Measurements from ENCODE around the gene MPIG6B. TPM values are rescaled to one million over a fixed set of nuclear protein-coding genes. Genes with fewer than 3 reads are reported as not detected.

MPIG6B gene
- total and polyA plus RNA-seq, 7 experiments from 2014 or later, result 0.12 to 4.7 (median 0.64) TPM

DNA sequence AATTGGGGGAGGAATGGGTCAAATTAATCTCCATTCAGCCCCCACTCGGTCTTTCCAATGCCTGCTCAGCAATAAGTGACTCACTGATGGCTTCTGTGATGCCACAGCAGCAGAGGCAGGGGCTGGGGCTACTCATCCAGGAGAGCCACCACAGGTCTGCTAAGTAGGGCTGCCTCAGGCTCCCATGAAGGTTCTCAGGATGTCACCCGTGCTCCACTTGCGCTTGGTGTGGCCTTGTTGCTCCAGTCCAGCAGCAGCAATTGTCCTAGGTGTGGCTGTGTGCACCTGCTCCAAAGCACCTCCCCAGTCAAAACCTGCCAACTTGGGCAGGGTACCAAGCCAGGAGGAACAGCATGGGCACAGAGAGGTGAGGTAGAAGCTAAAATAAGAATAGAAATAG lies 1.0 kb upstream of the MPIG6B start:
- H3K4me3 ChIP-seq (ENCODE audit: low read length), result no peak overlapping the region
- Mint-ChIP-seq H3K4me1 (peaks cover 20 to 31% (median 26%) of the 10 kb centered on the region in 7 donors), H3K27me3 (peaks cover 0 to 6% (median 0%) of the 10 kb centered on the region in 5 donors), H3K4me3 (no peak overlapping the region), H3K9me3 (no peaks in the 10 kb centered on the region), H3K36me3 (peaks cover 0 to 8% (median 0%) of the 10 kb centered on the region in 5 donors), H3K27ac (no peak overlapping the region)
- ChIA-PET POLR2A (no interaction called here), CTCF (interaction anchor here (0.6 kb wide), 1 partner anchor 532 kb away, joined by 4 read pairs; no protein-coding TSS in a partner anchor)
- no peaks in the 10 kb centered on the region for H3K27me3 ChIP-seq (ENCODE audit: control insufficient read depth in 2 of 2, insufficient read depth in 2 of 2, low read length in 2 of 2)
- DNase-seq (no peak), ATAC-seq (no peak)
- H3K9me3 ChIP-seq (ENCODE audit: control insufficient read depth in 2 of 3, low read length in 3 of 3), result no peaks in the 10 kb centered on the region
- H3K4me1 ChIP-seq (ENCODE audit: control insufficient read depth in 2 of 2, insufficient read depth in 2 of 2, low read length in 2 of 2), result peaks cover 0 to 2% of the 10 kb centered on the region in 2 donors
- intact Hi-C loops (cut with micrococcal nuclease), result no loop called here
- H3K36me3 ChIP-seq (ENCODE audit: control insufficient read depth in 2 of 3, insufficient read depth in 3 of 3, low read length in 3 of 3), result no peaks in the 10 kb centered on the region
- no peak overlapping the region for H3K27ac ChIP-seq (ENCODE audit: low read depth, low read length)

DNA sequence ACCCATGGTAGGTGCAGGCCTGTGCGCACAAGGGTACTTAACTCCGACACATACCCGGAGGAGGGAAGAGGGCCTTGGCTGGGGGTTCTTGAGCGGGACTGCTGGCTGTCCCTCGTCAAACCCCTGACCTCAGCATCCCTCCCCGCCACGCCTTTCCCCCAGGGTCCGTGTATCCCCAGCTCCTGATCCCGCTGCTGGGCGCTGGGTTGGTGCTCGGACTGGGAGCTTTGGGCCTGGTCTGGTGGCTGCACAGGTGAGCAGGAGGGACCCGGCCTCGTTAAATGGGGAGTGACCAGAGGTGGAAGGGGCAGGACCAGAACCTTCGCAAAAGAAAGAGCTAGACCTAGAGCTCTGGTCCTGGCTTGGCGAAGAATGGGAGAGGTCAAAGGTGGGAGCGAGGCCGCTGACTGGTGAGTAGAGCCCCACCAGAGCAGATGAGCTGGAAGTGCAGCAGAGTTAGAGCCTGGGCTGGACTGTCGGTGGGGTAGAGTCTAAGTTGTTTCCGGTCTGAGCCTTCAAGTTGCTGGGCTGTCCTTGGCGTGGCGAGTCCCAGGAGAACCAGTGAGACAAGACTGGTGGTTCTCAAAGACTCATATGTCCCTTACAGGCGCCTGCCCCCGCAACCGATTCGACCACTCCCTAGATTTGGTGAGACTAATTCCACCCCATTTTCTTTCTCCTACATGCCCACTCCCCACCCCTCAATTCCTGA lies 963 bp downstream of the MPIG6B start:
- Mint-ChIP-seq H3K4me1 (peaks cover 28 to 48% (median 36%) of the 10 kb centered on the region in 7 donors), H3K4me3 (peak overlapping the region in 2 of 10 donors; percentile 4 to 44), H3K36me3 (peaks cover 0 to 15% (median 0%) of the 10 kb centered on the region in 5 donors), H3K27ac (peak overlapping the region in 1 of 9 donors; percentile 62), H3K27me3 (peaks cover 0 to 6% (median 0%) of the 10 kb centered on the region in 5 donors), H3K9me3 (no peaks in the 10 kb centered on the region)
- Histone ChIP-seq H3K36me3 (ENCODE audit: control insufficient read depth in 2 of 3, insufficient read depth in 3 of 3, low read length in 3 of 3) (no peaks in the 10 kb centered on the region), H3K4me1 (ENCODE audit: control insufficient read depth in 2 of 2, insufficient read depth in 2 of 2, low read length in 2 of 2) (peaks cover 4 to 13% of the 10 kb centered on the region in 2 donors), H3K4me3 (ENCODE audit: low read length) (no peak overlapping the region), H3K27ac (ENCODE audit: low read depth, low read length) (no peak overlapping the region), H3K27me3 (ENCODE audit: control insufficient read depth in 2 of 2, insufficient read depth in 2 of 2, low read length in 2 of 2) (no peaks in the 10 kb centered on the region), H3K9me3 (ENCODE audit: control insufficient read depth in 2 of 3, low read length in 3 of 3) (no peaks in the 10 kb centered on the region)
- ChIA-PET CTCF (interaction anchor here (0.6 kb wide), 2 partner anchors 107 to 1838 kb away, joined by 3 read pairs; no protein-coding TSS in a partner anchor), POLR2A (interaction anchor here (0.7 kb wide), 3 partner anchors 12 to 1121 kb away, joined by 3 to 4 read pairs (median 4); partner anchors contain the start of gene CLIC1)
- DNase-seq (no peak), ATAC-seq (no peak)
- intact Hi-C loops (cut with micrococcal nuclease), result no loop called here

DNA sequence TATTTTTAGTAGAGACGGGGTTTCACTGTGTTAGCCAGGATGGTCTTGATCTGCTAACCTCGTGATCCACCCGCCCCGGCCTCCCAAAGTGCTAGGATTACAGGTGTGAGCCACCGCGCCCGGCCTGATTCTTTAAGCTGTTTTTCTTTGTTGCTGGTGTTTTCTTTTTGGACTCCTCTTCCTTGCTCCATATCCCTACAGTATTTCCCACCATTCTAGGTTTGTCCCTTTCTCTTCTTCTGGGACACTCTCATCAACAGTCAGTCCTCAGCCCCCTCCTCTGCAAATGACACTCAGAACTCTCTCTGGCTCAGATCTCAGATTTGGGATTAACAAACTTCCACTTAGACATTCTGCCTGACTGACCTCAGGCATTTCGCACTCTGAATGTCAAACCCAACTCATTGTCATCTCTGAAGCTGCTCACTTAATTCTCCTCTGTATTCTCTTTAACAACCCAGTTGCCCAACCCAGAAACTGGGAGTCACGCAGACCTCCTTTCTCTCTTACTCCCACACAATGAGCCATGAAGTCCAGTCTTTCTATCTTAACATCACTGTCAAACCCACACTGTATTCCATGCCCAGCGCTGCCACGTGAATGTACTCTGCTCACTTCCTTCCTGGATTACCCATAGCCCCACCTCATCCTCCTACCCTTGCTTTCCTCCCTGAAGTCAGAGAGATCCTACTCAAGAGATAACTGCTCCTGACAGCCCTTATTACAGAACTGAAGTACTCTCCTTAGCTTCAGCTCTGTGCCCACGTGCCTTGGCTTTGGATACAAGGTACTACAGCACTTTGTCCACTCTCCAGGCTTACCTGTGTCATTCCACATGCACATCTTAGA lies 2.6 kb downstream of the MPIG6B start:
- Histone ChIP-seq H3K4me3 (ENCODE audit: low read length) (no peak overlapping the region), H3K9me3 (ENCODE audit: control insufficient read depth in 2 of 3, low read length in 3 of 3) (no peaks in the 10 kb centered on the region), H3K27ac (ENCODE audit: low read depth, low read length) (no peak overlapping the region), H3K27me3 (ENCODE audit: control insufficient read depth in 2 of 2, insufficient read depth in 2 of 2, low read length in 2 of 2) (no peaks in the 10 kb centered on the region), H3K36me3 (ENCODE audit: control insufficient read depth in 2 of 3, insufficient read depth in 3 of 3, low read length in 3 of 3) (no peaks in the 10 kb centered on the region), H3K4me1 (ENCODE audit: control insufficient read depth in 2 of 2, insufficient read depth in 2 of 2, low read length in 2 of 2) (peaks cover 9 to 13% of the 10 kb centered on the region in 2 donors)
- Mint-ChIP-seq H3K36me3 (peaks cover 0 to 19% (median 0%) of the 10 kb centered on the region in 5 donors), H3K9me3 (no peaks in the 10 kb centered on the region), H3K27ac (peak overlapping the region in 5 of 9 donors; percentile 7 to 25 (median 9)), H3K4me3 (peak overlapping the region in 2 of 10 donors; percentile 1 to 20), H3K4me1 (peaks cover 28 to 58% (median 45%) of the 10 kb centered on the region in 7 donors), H3K27me3 (peaks cover 0 to 2% (median 0%) of the 10 kb centered on the region in 5 donors)
- ChIA-PET CTCF (interaction anchor here (0.8 to 1.2 kb wide), 2 partner anchors 8 to 53 kb away, joined by 3 read pairs; no protein-coding TSS in a partner anchor), POLR2A (interaction anchor here (0.6 to 1.3 kb wide), 3 partner anchors 10 to 144 kb away, joined by 3 read pairs; no protein-coding TSS in a partner anchor)
- ATAC-seq (no peak), DNase-seq (no peak)
- intact Hi-C loops (cut with micrococcal nuclease), result no loop called here

DNA sequence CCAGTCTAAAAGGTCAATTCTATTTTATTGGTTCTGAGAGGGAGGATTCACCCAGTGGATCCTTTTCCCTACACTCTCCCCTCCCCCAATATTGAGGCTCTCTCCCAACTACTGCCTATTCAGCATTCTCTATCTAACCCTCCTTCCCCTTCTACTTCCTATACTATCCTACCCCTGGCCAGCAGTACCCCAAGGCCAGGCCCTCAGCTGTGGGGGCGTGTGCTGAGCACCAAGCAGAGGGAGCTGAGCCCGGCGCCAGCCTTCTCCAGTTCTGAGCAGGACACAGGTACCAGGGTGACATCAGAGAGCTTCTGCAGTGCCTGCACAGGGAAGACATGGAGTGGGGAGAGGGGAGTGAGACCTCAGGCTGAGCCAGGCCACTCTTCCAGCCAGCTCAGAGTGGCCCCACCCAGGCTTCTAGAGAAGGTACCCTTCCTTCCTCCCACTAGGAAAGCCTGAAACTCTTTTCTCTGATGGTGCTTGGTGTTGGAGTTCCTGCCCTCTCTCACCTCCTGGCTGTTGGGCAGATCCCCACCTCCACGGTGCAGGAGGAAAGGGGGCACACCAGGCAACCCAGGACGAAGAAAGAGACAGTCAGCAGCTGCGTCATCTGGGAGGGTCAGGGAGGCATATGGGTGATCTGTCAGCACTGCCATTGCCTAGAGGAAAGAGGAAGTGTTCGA lies 4.0 kb downstream of the MPIG6B start:
- H3K27me3 ChIP-seq (ENCODE audit: control insufficient read depth in 2 of 2, insufficient read depth in 2 of 2, low read length in 2 of 2), result no peaks in the 10 kb centered on the region
- H3K36me3 ChIP-seq (ENCODE audit: control insufficient read depth in 2 of 3, insufficient read depth in 3 of 3, low read length in 3 of 3), result peaks cover 4 to 9% (median 7%) of the 10 kb centered on the region in 3 experiments
- no peaks in the 10 kb centered on the region for H3K27me3 Mint-ChIP-seq
- peak overlapping the region; percentile 1 to 85 (median 63) for H3K27ac Mint-ChIP-seq
- CTCF ChIA-PET, result interaction anchor here (1.0 to 4.2 kb wide), 5 partner anchors 9 to 103 kb away, joined by 3 to 30 read pairs (median 13); partner anchors contain the start of genes MSH5 and VARS1
- H3K9me3 Mint-ChIP-seq, result no peaks in the 10 kb centered on the region
- ATAC-seq (peak; percentile 67), DNase-seq (no peak)
- H3K36me3 Mint-ChIP-seq, result peaks cover 0 to 25% (median 5%) of the 10 kb centered on the region in 5 donors
- no peaks in the 10 kb centered on the region for H3K9me3 ChIP-seq (ENCODE audit: control insufficient read depth in 2 of 3, low read length in 3 of 3)
- H3K4me1 ChIP-seq (ENCODE audit: control insufficient read depth in 2 of 2, insufficient read depth in 2 of 2, low read length in 2 of 2), result peaks cover 9 to 13% of the 10 kb centered on the region in 2 donors
- no peak overlapping the region for H3K27ac ChIP-seq (ENCODE audit: low read depth, low read length)
- intact Hi-C loops (cut with micrococcal nuclease), result no loop called here
- POLR2A ChIA-PET, result interaction anchor here (0.5 to 2.0 kb wide), 7 partner anchors 11 to 112 kb away, joined by 3 to 7 read pairs (median 4); partner anchors contain the start of gene LSM2
- no peak overlapping the region for H3K4me3 ChIP-seq (ENCODE audit: low read length)
- peaks cover 28 to 58% (median 48%) of the 10 kb centered on the region in 7 donors for H3K4me1 Mint-ChIP-seq
- H3K4me3 Mint-ChIP-seq, result peak overlapping the region; percentile 51 to 81 (median 65)

DNA sequence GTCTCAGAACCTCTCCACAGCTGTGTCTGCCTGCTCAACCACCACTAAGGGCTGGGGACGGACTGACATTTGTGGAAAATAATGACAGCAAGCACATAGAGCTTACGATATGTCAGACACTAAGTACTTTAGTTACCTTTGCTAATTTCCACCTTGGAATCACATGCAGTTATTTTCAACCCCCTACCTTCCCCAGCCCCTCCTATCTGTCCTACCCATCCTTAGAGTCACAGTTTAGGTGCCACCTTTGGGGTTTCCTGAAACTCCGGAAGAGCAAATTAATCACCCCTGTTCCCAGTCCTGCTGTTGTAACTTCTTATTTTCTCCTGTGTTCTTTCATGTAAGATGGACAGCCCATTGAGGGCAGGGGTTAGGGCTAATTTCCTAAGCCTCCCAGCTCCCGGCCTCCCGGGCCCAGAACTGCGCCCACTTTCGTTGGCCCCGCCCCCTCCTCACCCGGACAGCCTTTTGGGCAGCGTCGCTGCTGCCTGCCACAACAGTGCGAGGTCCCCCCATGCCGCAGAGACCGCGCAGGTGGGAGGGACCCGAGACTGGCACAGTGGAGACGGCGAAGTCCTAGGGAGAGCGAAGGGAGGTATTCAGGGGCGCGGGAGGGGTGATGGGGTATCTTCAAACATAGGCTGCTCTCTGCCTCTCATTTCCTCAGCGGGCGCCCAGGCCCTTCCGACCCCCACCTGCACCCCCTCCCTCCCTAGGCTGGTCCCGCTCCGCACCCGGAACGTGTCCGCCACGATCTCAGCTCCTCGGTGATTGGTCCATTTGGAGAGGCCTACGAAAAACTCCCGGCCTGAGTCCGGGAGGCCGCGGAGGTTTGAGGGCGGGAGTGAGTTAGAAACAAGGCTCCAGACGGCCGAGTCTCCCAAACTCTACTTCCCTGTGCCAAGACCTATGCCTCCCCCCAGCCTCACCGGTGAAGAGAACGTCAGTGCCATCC lies 4.8 kb downstream of the MPIG6B start:
- DNase-seq, result peak in 1 of 9 donors; percentile 20
- peak; percentile 10 for ATAC-seq
- intact Hi-C loops (cut with micrococcal nuclease), result loop anchor here in 1 of 2 donors (2.0 kb wide), 2 partner anchors 89 to 231 kb away; partner anchors contain the start of genes NELFE and SKIC2
- peak overlapping the region; percentile 68 to 100 (median 94) for H3K4me3 Mint-ChIP-seq
- peak overlapping the region; percentile 36 to 85 (median 63) for H3K27ac Mint-ChIP-seq
- peaks cover 28 to 59% (median 49%) of the 10 kb centered on the region in 7 donors for H3K4me1 Mint-ChIP-seq
- Histone ChIP-seq H3K9me3 (ENCODE audit: control insufficient read depth in 2 of 3, low read length in 3 of 3) (no peaks in the 10 kb centered on the region), H3K4me1 (ENCODE audit: control insufficient read depth in 2 of 2, insufficient read depth in 2 of 2, low read length in 2 of 2) (peaks cover 9 to 13% of the 10 kb centered on the region in 2 donors), H3K4me3 (ENCODE audit: low read length) (no peak overlapping the region), H3K27me3 (ENCODE audit: control insufficient read depth in 2 of 2, insufficient read depth in 2 of 2, low read length in 2 of 2) (no peaks in the 10 kb centered on the region), H3K36me3 (ENCODE audit: control insufficient read depth in 2 of 3, insufficient read depth in 3 of 3, low read length in 3 of 3) (peaks cover 5 to 13% (median 13%) of the 10 kb centered on the region in 3 experiments), H3K27ac (ENCODE audit: low read depth, low read length) (peak overlapping the region; percentile 1)
- CTCF ChIA-PET, result interaction anchor here (1.2 to 4.2 kb wide), 6 partner anchors 8 to 224 kb away, joined by 3 to 30 read pairs (median 14); partner anchors contain the start of genes MSH5 and VARS1
- POLR2A ChIA-PET, result interaction anchor here (0.5 to 4.6 kb wide), 11 partner anchors 9 to 111 kb away, joined by 3 to 33 read pairs (median 4); partner anchors contain the start of genes HSPA1B and LSM2
- H3K9me3 Mint-ChIP-seq, result no peaks in the 10 kb centered on the region
- H3K36me3 Mint-ChIP-seq, result peaks cover 0 to 28% (median 5%) of the 10 kb centered on the region in 5 donors
- no peaks in the 10 kb centered on the region for H3K27me3 Mint-ChIP-seq

All from naive thymus-derived CD4-positive, alpha-beta T cell (primary cell).